Heart left ventricle (tissue), 16 donors: ENCODE data around the gene BIRC3. TPM values are rescaled to one million over a fixed set of nuclear protein-coding genes. Genes with fewer than 3 reads are reported as not detected.
"Not testable (repeated sequence)": the region's sequence is repeated elsewhere in the genome, so short reads cannot be mapped to it uniquely, and the experiment has no call there.

Experiments used
- ATAC-seq, 4 donors: fragments of 200-7000 bp; cut with Tn5 transposase; one replicate each; pipeline ENCODE4 v1.9.1; 2020 to 2022; ENCODE audit warnings: moderate library complexity in 4 of 4, mild to moderate bottlenecking in 3 of 4, moderate number of reproducible peaks in 1 of 4
- DNase-seq, 5 donors: peaks; one replicate each; pipeline ENCODE4 v3.0.0-alpha.2; 2020
- H3K27ac ChIP-seq, 12 donors: fragments of 200-600 bp; sonication (generic) in 4 of 12; one replicate each; pipeline versions ENCODE4 v1.5.0 to v1.8.0; 2016 to 2022; ENCODE audit warnings: mild to moderate bottlenecking in 2 of 12
- H3K27me3 ChIP-seq, 9 donors: fragments of 200-600 bp; sonication (generic) in 2 of 9; one replicate each; pipeline versions ENCODE4 v1.5.1 to v1.8.0; 2016 to 2022; ENCODE audit warnings: mild to moderate bottlenecking in 3 of 9
- H3K36me3 ChIP-seq, 9 donors: fragments of 200-600 bp; sonication (generic) in 2 of 9; one replicate each; pipeline versions ENCODE4 v1.5.0 to v1.8.0; 2018 to 2022; ENCODE audit warnings: mild to moderate bottlenecking in 2 of 9
- H3K4me1 ChIP-seq, 12 donors: fragments of 200-600 bp; sonication (generic) in 4 of 12; one replicate each; pipeline versions ENCODE4 v1.5.0 to v1.8.0; 2016 to 2022; ENCODE audit warnings: mild to moderate bottlenecking in 3 of 12
- H3K4me3 ChIP-seq, 12 donors: fragments of 200-600 bp; sonication (generic) in 4 of 12; one replicate each; pipeline versions ENCODE4 v1.5.0 to v1.8.0; 2017 to 2022; ENCODE audit warnings: mild to moderate bottlenecking in 9 of 12, moderate library complexity in 4 of 12
- H3K9me3 ChIP-seq, 12 donors: fragments of 200-600 bp; sonication (generic) in 4 of 12; one replicate each; pipeline versions ENCODE4 v1.5.0 to v1.8.0; 2016 to 2022; ENCODE audit warnings: mild to moderate bottlenecking in 1 of 12
- CTCF ChIP-seq, 12 donors: fragments of 200-600 bp; sonication (generic) in 4 of 12; IDR thresholded peaks; one replicate each; pipeline versions ENCODE4 v1.5.0 to v1.8.0; 2018 to 2022; ENCODE audit warnings: antibody characterized with exemption in 12 of 12, mild to moderate bottlenecking in 5 of 12
- POLR2A ChIP-seq, 2 donors: fragments of 450-650 bp; IDR thresholded peaks; one replicate each; pipeline ENCODE4 v1.6.1; 2017; ENCODE audit warnings: antibody characterized with exemption in 2 of 2, mild to moderate bottlenecking in 2 of 2, moderate library complexity in 2 of 2
- WGBS, 4 donors: extraction: QIAGEN DNeasy Blood & Tissue Kit in 2 of 4; methylation state at CpG; one replicate each; pipeline versions ENCODE4 v1.1.5 to v1.1.7; 2013 to 2018; 5-methylcytosine and 5-hydroxymethylcytosine counted together
- intact Hi-C, 10 donors: fragments of 100-400 bp; cut with DNase I; formaldehyde crosslinking; loops; one replicate each; pipeline versions ENCODE4 v1.11.1 to v1.14.2; 2022
- polyA plus RNA-seq, 2 donors: library from polyadenylated mRNA; stranded (reverse); fragments of 200-250 nt; gene quantifications; one replicate each; pipeline ENCODE4 v1.2.3, GENCODE V29; 2013
- total RNA-seq, 9 donors: library from RNA; depleted of rRNA in 2 of 9; stranded (reverse); fragments of >200 nt in 2 of 9; fragmentation: NEBNext Ultra II Directional in 3 of 9; extraction: Animal tissue kit (Norgen Biotek cat#: 25700) in 3 of 9; gene quantifications; one replicate each; pipeline versions ENCODE4 v1.1.0 to v1.2.4, GENCODE V29; 2016 to 2023
- donor health status: ischemic (EF 13 %, LVEDD 7.1; RV severe dilation, severe dysfunction).
- donor health status: healthy with polysubstance abuse.
- donor health status: DM: no; HTN: yes; CAD: no.
- donor health status: DM: no; HTN: no; CAD: no.
- donor health status: ischemic (EF 25% LVEDD 6.9; RV normal size, moderate dysfunction).
- donor health status: ischemic (EF 25% LVEDD 5.7; RV mildly dilated, moderate dysfunction).
- donor health status: healthy.
- donor health status: DM: yes; HTN: yes; CAD: no.
- donor health status: ischemic (EF 35%, LVEDD 5.7; RV mildly dilated, moderate dysfunction).
- donor health status: nonischemic (EF 11% LVEDD 7.7; RV severe dilation, severe dysfunction).
- donor health status: DM: yes; HTN: yes; CAD: no.
- donor health status: PGD.
- donor health status: ischemic (EF 29% LVEDD 5.4; RV normal size, mild dysfunction).
- donor health status: nonischemic (EF 23%, LVEDD 6.1; RV moderate dilation, normal function).

BIRC3 gene
- total and polyA plus RNA-seq, 11 donors: 1.6 to 21.1 (median 3.5) TPM

DNA sequence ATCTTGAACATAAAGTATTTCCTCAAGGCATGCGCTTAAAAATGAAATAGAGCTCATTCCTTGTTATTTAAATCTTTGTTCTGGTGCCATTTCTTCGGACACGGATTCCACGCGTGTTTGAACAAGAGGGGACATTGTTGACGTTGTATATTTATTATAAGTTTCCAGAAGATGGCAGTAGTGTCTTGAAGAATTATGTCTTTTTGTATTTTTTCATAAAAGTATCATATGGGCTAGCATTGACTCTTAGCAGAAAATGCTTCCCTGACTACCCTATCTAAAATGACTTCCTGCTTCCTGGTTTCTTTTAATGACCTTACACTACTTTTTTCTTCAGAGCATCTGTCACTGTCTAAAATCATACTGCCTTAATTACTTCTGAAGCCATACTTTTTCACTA, 50.1 kb downstream of the BIRC3 start:
- Histone ChIP-seq H3K27me3 (no peaks in the 10 kb centered on the region), H3K9me3 (no peaks in the 10 kb centered on the region), H3K4me3 (no peak overlapping the region), H3K4me1 (peaks cover 0 to 8% (median 0%) of the 10 kb centered on the region in 12 donors), H3K36me3 (peaks cover 0 to 67% (median 65%) of the 10 kb centered on the region in 9 donors), H3K27ac (peak overlapping the region in 1 of 12 donors; percentile 19)
- ATAC-seq (no peak), DNase-seq (no peak)
- WGBS, 4 donors: 36 to 44% (median 37%) methylated on average over 6 of the region's 6 CpGs
- intact Hi-C loops: no loop called here
- TF ChIP-seq POLR2A (IDR thresholded peaks at IDR 0.05) (no peak), CTCF (IDR thresholded peaks at IDR 0.05) (peak in 6 of 12 donors; percentile 6 to 40 (median 20))

- WGBS, 4 donors: 95 to 96% (median 96%) methylated on average over 3 of the region's 3 CpGs
- DNase-seq (no peak), ATAC-seq (no peak)
- no peak overlapping the region for H3K27ac ChIP-seq
- TF ChIP-seq CTCF (IDR thresholded peaks at IDR 0.05) (no peak), POLR2A (IDR thresholded peaks at IDR 0.05) (no peak)
- H3K9me3 ChIP-seq: no peaks in the 10 kb centered on the region
- H3K4me1 ChIP-seq: peaks cover 0 to 8% (median 0%) of the 10 kb centered on the region in 12 donors
- H3K27me3 ChIP-seq: no peaks in the 10 kb centered on the region
- peaks cover 0 to 56% (median 54%) of the 10 kb centered on the region in 9 donors for H3K36me3 ChIP-seq
- intact Hi-C loops: no loop called here
- H3K4me3 ChIP-seq: no peak overlapping the region
Measured at GRCh38 chr11:102368472-102368871, 51.2 kb downstream of the BIRC3 start.

DNA sequence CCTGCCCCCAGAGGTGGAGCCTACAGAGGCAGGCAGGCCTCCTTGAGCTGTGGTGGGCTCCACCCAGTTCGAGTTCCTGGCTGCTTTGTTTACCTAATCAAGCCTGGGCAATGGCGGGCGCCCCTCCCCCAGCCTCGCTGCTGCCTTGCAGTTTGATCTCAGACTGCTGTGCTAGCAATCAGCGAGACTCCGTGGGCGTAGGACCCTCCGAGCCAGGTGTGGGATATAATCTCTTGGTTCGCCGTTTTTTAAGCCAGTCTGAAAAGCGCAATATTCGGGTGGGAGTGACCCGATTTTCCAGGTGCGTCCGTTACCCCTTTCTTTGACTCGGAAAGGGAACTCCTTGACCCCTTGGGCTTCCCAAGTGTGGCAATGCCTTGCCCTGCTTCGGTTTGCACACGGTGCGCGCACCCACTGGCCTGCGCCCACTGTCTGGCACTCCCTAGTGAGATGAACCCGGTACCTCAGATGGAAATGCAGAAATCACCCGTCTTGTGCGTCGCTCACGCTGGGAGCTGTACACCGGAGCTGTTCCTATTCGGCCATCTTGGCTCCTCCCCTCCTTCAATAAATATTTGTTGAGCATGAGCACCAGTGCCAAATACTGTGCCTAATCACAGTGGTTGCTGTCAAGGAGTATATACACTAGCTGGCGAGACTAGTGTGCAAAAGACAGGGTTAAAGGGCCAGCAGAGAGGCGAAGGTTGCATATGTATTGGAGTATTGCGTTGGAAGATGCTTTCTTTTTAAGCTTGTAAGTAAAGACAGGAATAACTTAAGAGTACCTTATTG, 57.5 kb downstream of the BIRC3 start:
- ATAC-seq, H3K27ac ChIP-seq, H3K9me3 ChIP-seq, H3K4me1 ChIP-seq, H3K4me3 ChIP-seq, DNase-seq, H3K27me3 ChIP-seq, intact Hi-C loops: not testable (repeated sequence)
- WGBS, 4 donors: 84 to 91% (median 86%) methylated on average over 27 to 31 of the region's 31 CpGs
- H3K36me3 ChIP-seq: peaks cover 0 to 52% (median 45%) of the 10 kb centered on the region in 9 donors

- no peak for DNase-seq
- WGBS, 4 donors: 85 to 93% (median 90%) methylated on average over 5 of the region's 5 CpGs
- TF ChIP-seq POLR2A (IDR thresholded peaks at IDR 0.05) (no peak), CTCF (IDR thresholded peaks at IDR 0.05) (no peak)
- H3K4me3 ChIP-seq: no peak overlapping the region
- H3K27me3 ChIP-seq: no peaks in the 10 kb centered on the region
- intact Hi-C loops: no loop called here
- H3K9me3 ChIP-seq: no peaks in the 10 kb centered on the region
- H3K4me1 ChIP-seq: no peaks in the 10 kb centered on the region
- ATAC-seq: no peak
- peaks cover 0 to 63% (median 56%) of the 10 kb centered on the region in 9 donors for H3K36me3 ChIP-seq
- H3K27ac ChIP-seq: no peak overlapping the region
Measured at GRCh38 chr11:102375720-102376399, 58.6 kb downstream of the BIRC3 start.
